ENCODE results near the gene CCDC85C.

Gene CCDC85C

GRCh38 chr14:99545586-99545985 is 58.4 kb downstream of the CCDC85C start:
- no peak for DNase-seq (ENCODE audit: low read depth)
- H3K4me3 ChIP-seq (ENCODE audit: low read length), result no peak overlapping the region
- no peak for TF ChIP-seq CTCF (conservative IDR thresholded peaks at IDR 0.05; ENCODE audit: low read depth, low read length)

GRCh38 chr14:99544991-99545390 is 59.0 kb downstream of the CCDC85C start:
- no peak for TF ChIP-seq CTCF (conservative IDR thresholded peaks at IDR 0.05; ENCODE audit: low read depth, low read length)
- H3K4me3 ChIP-seq (ENCODE audit: low read length), result no peak overlapping the region

GRCh38 chr14:99543985-99544384 is 60.0 kb downstream of the CCDC85C start:
- TF ChIP-seq CTCF (conservative IDR thresholded peaks at IDR 0.05; ENCODE audit: low read depth, low read length), result no peak

More at GRCh38 chr14:99544991-99545390, 59.0 kb downstream of the CCDC85C start:
- DNase-seq (ENCODE audit: low read depth), result no peak

GRCh38 chr14:99543370-99543769 is 60.6 kb downstream of the CCDC85C start:
- no peak for TF ChIP-seq CTCF (conservative IDR thresholded peaks at IDR 0.05; ENCODE audit: low read depth, low read length)
- H3K4me3 ChIP-seq (ENCODE audit: low read length), result no peak overlapping the region
- DNase-seq (ENCODE audit: low read depth), result no peak

More at GRCh38 chr14:99543985-99544384, 60.0 kb downstream of the CCDC85C start:
- no peak overlapping the region for H3K4me3 ChIP-seq (ENCODE audit: low read length)
- DNase-seq (ENCODE audit: low read depth), result no peak

GRCh38 chr14:99542566-99542965 is 61.4 kb downstream of the CCDC85C start:
- TF ChIP-seq CTCF (conservative IDR thresholded peaks at IDR 0.05; ENCODE audit: low read depth, low read length), result no peak
- H3K4me3 ChIP-seq (ENCODE audit: low read length), result no peak overlapping the region
- no peak for DNase-seq (ENCODE audit: low read depth)

GRCh38 chr14:99541677-99542470 is 62.1 kb downstream of the CCDC85C start:
- no peak for DNase-seq (ENCODE audit: low read depth)
- no peak for TF ChIP-seq CTCF (conservative IDR thresholded peaks at IDR 0.05; ENCODE audit: low read depth, low read length)
- no peak overlapping the region for H3K4me3 ChIP-seq (ENCODE audit: low read length)

GRCh38 chr14:99541211-99541610 is 62.8 kb downstream of the CCDC85C start:
- no peak overlapping the region for H3K4me3 ChIP-seq (ENCODE audit: low read length)
- no peak for TF ChIP-seq CTCF (conservative IDR thresholded peaks at IDR 0.05; ENCODE audit: low read depth, low read length)
- DNase-seq (ENCODE audit: low read depth), result no peak
